H1 (cell line): ENCODE results near the gene RHOT1. TPM values are rescaled to one million over a fixed set of nuclear protein-coding genes. Genes with fewer than 3 reads are reported as not detected.

Experiments used
- CTCF ChIA-PET: fragments of 300-600 bp; sonication (Branson Sonifier 250); formaldehyde crosslinking; loops from one replicate; lab custom pipeline; 2021; ENCODE audit not compliant: partially characterized antibody; lab: Charles Lee
- POLR2A ChIA-PET: fragments of 300-600 bp; sonication (Branson Sonifier 250); formaldehyde crosslinking; loops from one replicate; lab custom pipeline; 2021; ENCODE audit warnings: inconsistent platforms; ENCODE audit not compliant: partially characterized antibody; lab: Charles Lee
- DNase-seq, 2 experiments: peaks; one replicate each; pipeline versions ENCODE4 v3.0.0 to v3.0.0-alpha.2; 2010 to 2022; ENCODE audit warnings: low spot score in 2 of 2, low read depth in 1 of 2, mixed read lengths in 1 of 2
- FAIRE-seq: peaks from 2 replicates; lab custom pipeline; 2011; peaks lifted over from hg19 to GRCh38; lab: Jason Lieb, UNC
- H2AFZ ChIP-seq: 2 replicates; pipeline ENCODE4 v1.8.1; 2012; ENCODE audit warnings: low read length, inconsistent platforms
- H2AK5ac ChIP-seq: 2 replicates; pipeline ENCODE4 v1.6.1; 2013; ENCODE audit warnings: low read depth, low read length
- H2BK120ac ChIP-seq: replicated peaks from 2 replicates; pipeline ENCODE3; 2013; ENCODE audit warnings: low read depth, low read length, inconsistent platforms
- H2BK12ac ChIP-seq: 2 replicates; pipeline ENCODE4 v1.6.1; 2013; ENCODE audit warnings: low read depth, low read length
- H2BK15ac ChIP-seq: 2 replicates; pipeline ENCODE4 v1.6.1; 2013; ENCODE audit warnings: low read length
- H2BK20ac ChIP-seq: 2 replicates; pipeline ENCODE4 v1.6.1; 2013; ENCODE audit warnings: low read length
- H2BK5ac ChIP-seq: 2 replicates; pipeline ENCODE4 v1.6.1; 2013; ENCODE audit warnings: low read depth, low read length
- H3K14ac ChIP-seq: 2 replicates; pipeline ENCODE4 v1.6.1; 2013; ENCODE audit warnings: inconsistent platforms; ENCODE audit not compliant: insufficient read length
- H3K18ac ChIP-seq: 2 replicates; pipeline ENCODE4 v1.6.1; 2013; ENCODE audit warnings: low read length; ENCODE audit errors: extremely low read depth
- H3K23ac ChIP-seq: 2 replicates; pipeline ENCODE4 v1.6.1; 2013; ENCODE audit warnings: inconsistent platforms; ENCODE audit not compliant: insufficient read length
- H3K23me2 ChIP-seq: 2 replicates; pipeline ENCODE4 v1.6.1; 2013; ENCODE audit warnings: low read depth, low read length
- H3K27ac ChIP-seq: 2 replicates; pipeline ENCODE4 v1.6.1; 2011; ENCODE audit warnings: low read depth, low read length, inconsistent platforms
- H3K27me3 ChIP-seq, 4 experiments: replicated peaks in 1 of 4; 1 replicate in 1 of 4; 2 replicates in 3 of 4; pipeline versions ENCODE4 v1.6.1 to v1.8.1; 2011 to 2013; ENCODE audit warnings: low read length in 3 of 4, mild to moderate bottlenecking in 3 of 4, inconsistent platforms in 2 of 4, mixed read lengths in 2 of 4, moderate library complexity in 1 of 4; ENCODE audit not compliant: control insufficient read depth in 3 of 4, insufficient read depth in 3 of 4; ENCODE audit errors: extremely low read depth in 1 of 4
- H3K36me3 ChIP-seq, 4 experiments: 2 replicates each; pipeline versions ENCODE4 v1.6.1 to v1.8.1; 2011 to 2013; ENCODE audit warnings: mild to moderate bottlenecking in 4 of 4, low read length in 3 of 4, moderate library complexity in 2 of 4, control low read depth in 1 of 4, inconsistent platforms in 1 of 4; ENCODE audit not compliant: insufficient read depth in 4 of 4, control insufficient read depth in 2 of 4
- H3K4ac ChIP-seq: replicated peaks from 2 replicates; pipeline ENCODE3; 2013; ENCODE audit warnings: low read length, low read depth, mixed read lengths, inconsistent platforms; ENCODE audit not compliant: insufficient read length
- H3K4me1 ChIP-seq, 4 experiments: replicated peaks in 1 of 4; 1 replicate in 1 of 4; 2 replicates in 3 of 4; pipeline versions ENCODE4 v1.6.1 to v1.8.1; 2011 to 2013; ENCODE audit warnings: low read length in 3 of 4, inconsistent platforms in 2 of 4, mixed read lengths in 1 of 4; ENCODE audit not compliant: insufficient read depth in 4 of 4, control insufficient read depth in 3 of 4
- H3K4me2 ChIP-seq, 2 experiments: 2 replicates each; pipeline versions ENCODE4 v1.6.1 to v1.8.1; 2011 to 2013; ENCODE audit warnings: low read depth in 2 of 2, low read length in 2 of 2, control low read depth in 1 of 2, inconsistent platforms in 1 of 2, mild to moderate bottlenecking in 1 of 2; ENCODE audit not compliant: insufficient read depth in 1 of 2
- H3K4me3 ChIP-seq, 4 experiments: fragments of 200-600, 300-600 bp in 1 of 4; sonication (generic), shearing (Covaris generic), sonication (Bioruptor Twin) in 1 of 4; 2 replicates each; pipeline versions ENCODE4 v1.5.1 to v1.8.1; 2011 to 2016; ENCODE audit warnings: low read length in 4 of 4, low read depth in 3 of 4, control low read depth in 2 of 4, inconsistent platforms in 2 of 4, mild to moderate bottlenecking in 2 of 4, mixed read lengths in 1 of 4, moderate library complexity in 1 of 4; ENCODE audit not compliant: insufficient read depth in 2 of 4; ENCODE audit errors: extremely low read depth in 1 of 4
- H3K56ac ChIP-seq: replicated peaks from 2 replicates; pipeline ENCODE3; 2013; ENCODE audit warnings: low read depth, mild to moderate bottlenecking, mixed read lengths, low read length, inconsistent platforms; ENCODE audit not compliant: insufficient read length
- H3K79me1 ChIP-seq: 2 replicates; pipeline ENCODE4 v1.6.1; 2013; ENCODE audit warnings: low read depth, low read length, control low read depth
- H3K79me2 ChIP-seq, 2 experiments: 2 replicates each; pipeline versions ENCODE4 v1.6.1 to v1.8.1; 2012 to 2013; ENCODE audit warnings: low read length in 2 of 2, mild to moderate bottlenecking in 2 of 2, inconsistent platforms in 1 of 2; ENCODE audit not compliant: insufficient read depth in 2 of 2, control insufficient read depth in 1 of 2
- H3K9ac ChIP-seq, 4 experiments: replicated peaks in 1 of 4; 1 replicate in 1 of 4; 2 replicates in 3 of 4; pipeline versions ENCODE4 v1.6.1 to v1.8.1; 2011 to 2013; ENCODE audit warnings: low read depth in 3 of 4, low read length in 3 of 4, control low read depth in 2 of 4, mild to moderate bottlenecking in 2 of 4, moderate library complexity in 2 of 4, inconsistent platforms in 1 of 4; ENCODE audit errors: extremely low read depth in 1 of 4
- H3K9me3 ChIP-seq, 2 experiments: 2 replicates each; pipeline versions ENCODE4 v1.6.1 to v1.8.1; 2012 to 2013; ENCODE audit warnings: mild to moderate bottlenecking in 2 of 2, moderate library complexity in 2 of 2, control low read depth in 1 of 2, inconsistent platforms in 1 of 2, low read depth in 1 of 2, low read length in 1 of 2, mixed read lengths in 1 of 2; ENCODE audit not compliant: insufficient read depth in 2 of 2
- H4K20me1 ChIP-seq, 2 experiments: replicated peaks in 1 of 2; 2 replicates each; pipeline versions ENCODE3 to v1.8.1; 2011 to 2013; ENCODE audit warnings: inconsistent platforms in 2 of 2, low read length in 2 of 2, mild to moderate bottlenecking in 1 of 2; ENCODE audit not compliant: insufficient read depth in 2 of 2, control insufficient read depth in 1 of 2
- H4K5ac ChIP-seq: 2 replicates; pipeline ENCODE4 v1.6.1; 2013; ENCODE audit warnings: low read length, low read depth, mixed read lengths, inconsistent platforms; ENCODE audit not compliant: insufficient read length
- H4K8ac ChIP-seq: 2 replicates; pipeline ENCODE4 v1.8.0; 2013; ENCODE audit warnings: mild to moderate bottlenecking, moderate library complexity, low read length, inconsistent platforms; ENCODE audit not compliant: insufficient read depth; ENCODE audit errors: extremely low read depth
- H4K91ac ChIP-seq: replicated peaks from 2 replicates; pipeline ENCODE3; 2013; ENCODE audit warnings: low read length, mixed read lengths, inconsistent platforms; ENCODE audit not compliant: insufficient read length
- ASH2L ChIP-seq: fragments of 200-600, 300-600 bp; sonication (generic); IDR thresholded peaks from one replicate; pipeline ENCODE4 v1.7.1; 2017; ENCODE audit warnings: low read length
- BCL11A ChIP-seq, 2 experiments: IDR thresholded peaks; one replicate each; pipeline ENCODE4 v1.6.1; 2011; ENCODE audit warnings: low read depth in 2 of 2, low read length in 2 of 2, mild to moderate bottlenecking in 2 of 2
- HDAC6 ChIP-seq: IDR thresholded peaks from one replicate; pipeline ENCODE4 v1.7.1; 2012; ENCODE audit warnings: low read depth, mild to moderate bottlenecking, inconsistent platforms, low read length, moderate library complexity
- JUN ChIP-seq: IDR thresholded peaks from 2 replicates; pipeline ENCODE4 v1.6.1; 2011; ENCODE audit warnings: low read depth, mild to moderate bottlenecking, improper control_type of control experiment, low read length
- KDM4A ChIP-seq: IDR thresholded peaks from one replicate; pipeline ENCODE4 v1.7.1; 2012; ENCODE audit warnings: low read depth, mild to moderate bottlenecking, moderate library complexity, low read length, inconsistent platforms; ENCODE audit not compliant: severe bottlenecking
- RAD21 ChIP-seq, 2 experiments: IDR thresholded peaks in 1 of 2; conservative IDR thresholded peaks in 1 of 2; 2 replicates each; pipeline ENCODE4 v1.6.1; 2011; ENCODE audit warnings: low read depth in 2 of 2, low read length in 2 of 2, improper control_type of control experiment in 1 of 2, inconsistent platforms in 1 of 2, mild to moderate bottlenecking in 1 of 2, moderate library complexity in 1 of 2
- RNF2 ChIP-seq: fragments of 200-900, 300-1000 bp; sonication (generic); IDR thresholded peaks from 2 replicates; pipeline ENCODE4 v1.7.1; 2016; ENCODE audit warnings: borderline replicate concordance, low read depth, mild to moderate bottlenecking, antibody characterized with exemption, low read length; ENCODE audit not compliant: poor library complexity, severe bottlenecking; ENCODE audit errors: missing control alignments
- WGBS, 2 experiments: shearing (Covaris generic) in 1 of 2; methylation state at CpG; one replicate each; pipeline versions ENCODE4 v1.1.6 to v1.1.7; 2013 to 2015; ENCODE audit warnings: low lambda C conversion rate in 2 of 2, mixed read lengths in 2 of 2, inconsistent platforms in 1 of 2, low coverage in 1 of 2, missing lambda C conversion rate in 1 of 2; ENCODE audit not compliant: insufficient replicate concordance in 2 of 2, insufficient coverage in 1 of 2, insufficient read length in 1 of 2; ENCODE audit errors: extremely low coverage in 1 of 2, missing lambda C conversion rate in 1 of 2; 5-methylcytosine and 5-hydroxymethylcytosine counted together
- polyA plus RNA-seq, 7 experiments: library from polyadenylated mRNA; depleted of rRNA in 3 of 7; stranded (reverse) in 5 of 7; unstranded in 2 of 7; fragments of >200 nt in 5 of 7; fragments of 200-250 nt in 2 of 7; gene quantifications; 1 replicate in 5 of 7; 2 replicates in 1 of 7; 4 replicates in 1 of 7; pipeline versions ENCODE4 v1.2.1 to v1.2.3, GENCODE V29; 2011 to 2013; ENCODE audit warnings: missing spikeins in 2 of 7, mixed read lengths in 2 of 7
- total RNA-seq: library from RNA; stranded (reverse); fragmentation: NEBNext Ultra II Directional; extraction: Animal tissue kit (Norgen Biotek cat#: 25700); gene quantifications from 2 replicates; pipeline ENCODE4 v1.2.1, GENCODE V29; 2021

RHOT1 gene
- total and polyA plus RNA-seq, 2 of the 8 experiments (the other 6 are each of a cell fraction or from before 2014, with no cell fraction given), result 34.2 to 38.2 TPM

- no peak for FAIRE-seq
- TF ChIP-seq RNF2, result no peak
- no peak for TF ChIP-seq JUN
- TF ChIP-seq KDM4A, result no peak
- TF ChIP-seq ASH2L, result no peak
- no peak for TF ChIP-seq RAD21 (IDR thresholded peaks at IDR 0.05 in 1 of 2, conservative IDR thresholded peaks at IDR 0.05 in 1 of 2; ENCODE audit: low read depth in 2 of 2, low read length in 2 of 2)
- TF ChIP-seq BCL11A (IDR thresholded peaks at IDR 0.05; ENCODE audit: low read depth in 2 of 2, low read length in 2 of 2), result no peak
- no peak for TF ChIP-seq HDAC6
These were observed 14.9 kb downstream of the RHOT1 start for GRCh38 chr17:32157225-32157624.

More at GRCh38 chr17:32157225-32157624, 14.9 kb downstream of the RHOT1 start:
- H2BK5ac ChIP-seq, result no peak overlapping the region
- H3K56ac ChIP-seq, result no peak overlapping the region
- H2AK5ac ChIP-seq, result no peak overlapping the region
- ChIA-PET CTCF (interaction anchor here (0.6 to 1.3 kb wide), 3 partner anchors 18 to 227 kb away, joined by 3 read pairs; no protein-coding TSS in a partner anchor), POLR2A (no interaction called here)
- no peaks in the 10 kb centered on the region for H3K27me3 ChIP-seq
- H3K4me3 ChIP-seq, result no peak overlapping the region
- H2BK15ac ChIP-seq, result no peak overlapping the region
- H3K4me1 ChIP-seq, result no peaks in the 10 kb centered on the region
- H3K18ac ChIP-seq, result no peak overlapping the region
- H3K79me1 ChIP-seq, result no peaks in the 10 kb centered on the region; the same call in 1 of the 2 replicates
- no peak overlapping the region for H3K23ac ChIP-seq
- no peak overlapping the region for H3K9ac ChIP-seq
- H2BK12ac ChIP-seq, result no peak overlapping the region
- H4K20me1 ChIP-seq, result peaks cover 2 to 4% of the 10 kb centered on the region in 2 experiments
- no peak overlapping the region for H2AFZ ChIP-seq
- H4K5ac ChIP-seq, result no peak overlapping the region
- H2BK120ac ChIP-seq, result no peak overlapping the region
- H2BK20ac ChIP-seq, result no peak overlapping the region
- H4K91ac ChIP-seq, result no peak overlapping the region
- peaks cover 0 to 6% of the 10 kb centered on the region in 2 experiments; a peak in 1 of 4 replicates for H3K79me2 ChIP-seq
- no peaks in the 10 kb centered on the region for H3K23me2 ChIP-seq
- no peak for DNase-seq
- H3K36me3 ChIP-seq, result peaks cover 0 to 17% (median 5%) of the 10 kb centered on the region in 4 experiments; a peak in 4 of 8 replicates
- no peak overlapping the region for H4K8ac ChIP-seq
- no peaks in the 10 kb centered on the region for H3K9me3 ChIP-seq
- H3K4me2 ChIP-seq, result no peak overlapping the region
- H3K14ac ChIP-seq, result no peak overlapping the region
- H3K27ac ChIP-seq, result no peak overlapping the region
- WGBS, 2 experiments, result 94% methylated on average over 4 of the region's 4 CpGs; no CpG with 5 or more reads in 1 of the 2 experiments
- H3K4ac ChIP-seq, result no peak overlapping the region
